Measurements from ENCODE around the gene NRM. TPM values are rescaled to one million over a fixed set of nuclear protein-coding genes. Genes with fewer than 3 reads are reported as not detected.

The NRM gene
- total and polyA plus RNA-seq, 2 of the 13 experiments (the other 11 are each of a cell fraction or from before 2014, with no cell fraction given), result 12.5 to 16.0 TPM

DNA sequence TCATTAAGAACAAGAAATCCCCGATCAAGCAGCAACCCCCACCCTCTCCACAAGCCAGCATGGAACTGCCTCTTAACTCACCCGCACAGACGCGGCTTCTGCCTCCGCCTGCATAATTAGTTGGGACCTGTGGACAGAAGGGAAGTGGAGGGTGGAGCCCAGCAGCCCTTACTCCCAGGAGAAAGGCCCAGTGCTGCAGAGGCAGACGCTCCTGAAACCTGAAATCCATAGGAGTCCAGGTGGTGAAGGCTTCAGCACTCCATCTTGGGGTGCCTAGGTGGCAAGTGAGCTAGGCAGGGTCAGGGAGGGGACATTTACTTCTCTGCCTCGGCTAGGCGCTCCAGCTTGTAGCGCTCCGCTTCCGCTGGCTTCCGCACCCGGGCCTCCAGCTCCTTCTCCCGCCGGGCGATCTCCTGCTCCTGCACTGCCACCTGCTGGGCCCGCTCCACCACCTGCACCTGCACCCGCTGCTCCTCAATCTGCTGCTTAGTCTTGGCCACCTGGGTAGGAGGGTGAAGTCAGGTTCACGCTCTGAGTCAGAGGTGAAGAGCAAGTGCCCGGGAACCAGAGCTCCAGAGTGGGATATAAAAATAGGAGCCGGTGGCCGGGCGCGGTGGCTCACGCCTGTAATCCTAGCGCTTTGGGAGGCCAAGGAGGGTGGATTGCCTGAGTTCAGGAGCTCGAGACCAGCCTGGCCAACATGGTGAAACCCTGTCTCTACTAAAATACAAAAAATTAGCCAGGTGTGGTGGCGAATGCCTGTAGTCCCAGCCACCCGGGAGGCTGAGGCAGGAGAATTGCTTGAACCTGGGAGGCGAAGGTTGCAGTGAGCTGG is 40.0 kb upstream of the NRM start:
- no peak overlapping the region for H3K4me3 ChIP-seq (replicated peaks in 1 of 3; ENCODE audit: insufficient read depth in 1 of 3, low read depth in 2 of 3, low read length in 3 of 3)
- BruUV-seq (replicated peaks), result no TSS peak
- no peak overlapping the region for H2AFZ ChIP-seq (ENCODE audit: low read length)
- H3K79me2 ChIP-seq (ENCODE audit: insufficient read depth, low read length), result no peaks in the 10 kb centered on the region
- H3K9me3 ChIP-seq (ENCODE audit: low read length), result no peaks in the 10 kb centered on the region
- H3K27me3 ChIP-seq (ENCODE audit: control insufficient read depth in 1 of 2, insufficient read depth in 2 of 2, low read length in 2 of 2), result no peaks in the 10 kb centered on the region
- ChIA-PET CTCF (ENCODE audit: low intra/inter-chr PET ratio, low total read pairs) (interaction anchor here (0.6 to 2.0 kb wide), 7 partner anchors 9 to 98 kb away, joined by 3 to 5 read pairs (median 4); no protein-coding TSS in a partner anchor), POLR2A (interaction anchor here (0.8 to 2.4 kb wide), 16 partner anchors 9 to 249 kb away, joined by 3 to 20 read pairs (median 5); partner anchors contain the start of genes DHX16, FLOT1, IER3 and TUBB)
- ATAC-seq, result peak; percentile 76
- H3K36me3 ChIP-seq (replicated peaks in 1 of 2; ENCODE audit: control insufficient read depth in 1 of 2, insufficient read depth in 2 of 2, low read length in 2 of 2), result peaks cover 14 to 49% of the 10 kb centered on the region in 2 experiments
- no peak overlapping the region for H3K27ac ChIP-seq (ENCODE audit: extremely low read length, insufficient read depth, low read length)
- WGBS (ENCODE audit: low lambda C conversion rate), result 80% methylated on average over 30 of the region's 30 CpGs
- intact Hi-C loops (cut with micrococcal nuclease; ENCODE audit: unreplicated experiment) (no loop called here), in situ Hi-C loops (cut with HindIII; ENCODE audit: extremely low pct_ligation_motif_present, low pct_unique_long_range_greater_than_20kb) (no loop called here)
- H4K20me1 ChIP-seq (ENCODE audit: insufficient read depth, low read length), result peaks cover 1% of the 10 kb centered on the region; the same call in 1 of the 2 replicates
- no peak overlapping the region for H3K9ac ChIP-seq (ENCODE audit: insufficient read depth, low read depth, low read length)
- peaks cover 28% of the 10 kb centered on the region; the same call in 1 of the 2 replicates for H3K4me1 ChIP-seq (ENCODE audit: insufficient read depth, low read length)
- FAIRE-seq, result peak; percentile 56
- peak; percentile 67 for DNase-seq (ENCODE audit: low spot score)
- H3K4me2 ChIP-seq (ENCODE audit: low read depth, low read length), result no peak overlapping the region
- TF ChIP-seq, protein P1, sequence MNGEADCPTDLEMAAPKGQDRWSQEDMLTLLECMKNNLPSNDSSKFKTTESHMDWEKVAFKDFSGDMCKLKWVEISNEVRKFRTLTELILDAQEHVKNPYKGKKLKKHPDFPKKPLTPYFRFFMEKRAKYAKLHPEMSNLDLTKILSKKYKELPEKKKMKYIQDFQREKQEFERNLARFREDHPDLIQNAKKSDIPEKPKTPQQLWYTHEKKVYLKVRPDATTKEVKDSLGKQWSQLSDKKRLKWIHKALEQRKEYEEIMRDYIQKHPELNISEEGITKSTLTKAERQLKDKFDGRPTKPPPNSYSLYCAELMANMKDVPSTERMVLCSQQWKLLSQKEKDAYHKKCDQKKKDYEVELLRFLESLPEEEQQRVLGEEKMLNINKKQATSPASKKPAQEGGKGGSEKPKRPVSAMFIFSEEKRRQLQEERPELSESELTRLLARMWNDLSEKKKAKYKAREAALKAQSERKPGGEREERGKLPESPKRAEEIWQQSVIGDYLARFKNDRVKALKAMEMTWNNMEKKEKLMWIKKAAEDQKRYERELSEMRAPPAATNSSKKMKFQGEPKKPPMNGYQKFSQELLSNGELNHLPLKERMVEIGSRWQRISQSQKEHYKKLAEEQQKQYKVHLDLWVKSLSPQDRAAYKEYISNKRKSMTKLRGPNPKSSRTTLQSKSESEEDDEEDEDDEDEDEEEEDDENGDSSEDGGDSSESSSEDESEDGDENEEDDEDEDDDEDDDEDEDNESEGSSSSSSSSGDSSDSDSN (CRISPR knock-in tag; IDR thresholded peaks at IDR 0.05), result peak; percentile 44; the same call in 1 of the 2 replicates
- TF ChIP-seq MEIS1 (CRISPR knock-in tag; IDR thresholded peaks at IDR 0.05; ENCODE audit: borderline replicate concordance) (no peak), ZNF781 (CRISPR knock-in tag; IDR thresholded peaks at IDR 0.05; ENCODE audit: borderline replicate concordance, not compliant biosample characterization) (no peak), ZNF607 (CRISPR knock-in tag; IDR thresholded peaks at IDR 0.05; ENCODE audit: borderline replicate concordance) (no peak), GTF2F1 (IDR thresholded peaks at IDR 0.05; ENCODE audit: low read length) (no peak), TBX2 (CRISPR knock-in tag; IDR thresholded peaks at IDR 0.05; ENCODE audit: borderline replicate concordance) (0 out of 2 replicates have a peak, but pooled peaks have one; percentile 5), ZNF350 (CRISPR knock-in tag; IDR thresholded peaks at IDR 0.05; ENCODE audit: borderline replicate concordance, low read depth) (peak; percentile 36; the same call in 1 of the 2 replicates), SAP130 (CRISPR knock-in tag; IDR thresholded peaks at IDR 0.05; ENCODE audit: low read depth) (0 out of 2 replicates have a peak, but pooled peaks have one; percentile 3), SPEN (CRISPR knock-in tag; IDR thresholded peaks at IDR 0.05; ENCODE audit: low read depth) (peak; percentile 51; the same call in 1 of the 2 replicates), MYPOP (CRISPR knock-in tag; IDR thresholded peaks at IDR 0.05) (0 out of 2 replicates have a peak, but pooled peaks have one; percentile 25), CAMTA2 (CRISPR knock-in tag; IDR thresholded peaks at IDR 0.05; ENCODE audit: borderline replicate concordance) (no peak), HOXA3 (CRISPR knock-in tag; IDR thresholded peaks at IDR 0.05) (peak; percentile 79), ATF7 (IDR thresholded peaks at IDR 0.05) (no peak), ATF7 (CRISPR knock-in tag; IDR thresholded peaks at IDR 0.05) (no peak), CBX5 (CRISPR knock-in tag; IDR thresholded peaks at IDR 0.05; ENCODE audit: borderline replicate concordance) (peak; percentile 31; the same call in 1 of the 2 replicates), AGO1 (IDR thresholded peaks at IDR 0.05; ENCODE audit: low read depth, low read length, poor library complexity, severe bottlenecking) (peak; percentile 60), TBP (CRISPR knock-in tag; IDR thresholded peaks at IDR 0.05) (no peak)

Data from HepG2 (cell line).